HG02973 (cell line): Measurements from ENCODE around the gene MYADML2.

Experiments used
- ATAC-seq: cut with Tn5 transposase; IDR thresholded peaks from one replicate; pipeline ENCODE4 v1.9.1; 2021; ENCODE audit warnings: moderate library complexity; ENCODE audit not compliant: unreplicated experiment

The MYADML2 gene

GRCh38 chr17:81901167-81902022, 45.6 kb downstream of the MYADML2 start:
- no peak for ATAC-seq

DNA sequence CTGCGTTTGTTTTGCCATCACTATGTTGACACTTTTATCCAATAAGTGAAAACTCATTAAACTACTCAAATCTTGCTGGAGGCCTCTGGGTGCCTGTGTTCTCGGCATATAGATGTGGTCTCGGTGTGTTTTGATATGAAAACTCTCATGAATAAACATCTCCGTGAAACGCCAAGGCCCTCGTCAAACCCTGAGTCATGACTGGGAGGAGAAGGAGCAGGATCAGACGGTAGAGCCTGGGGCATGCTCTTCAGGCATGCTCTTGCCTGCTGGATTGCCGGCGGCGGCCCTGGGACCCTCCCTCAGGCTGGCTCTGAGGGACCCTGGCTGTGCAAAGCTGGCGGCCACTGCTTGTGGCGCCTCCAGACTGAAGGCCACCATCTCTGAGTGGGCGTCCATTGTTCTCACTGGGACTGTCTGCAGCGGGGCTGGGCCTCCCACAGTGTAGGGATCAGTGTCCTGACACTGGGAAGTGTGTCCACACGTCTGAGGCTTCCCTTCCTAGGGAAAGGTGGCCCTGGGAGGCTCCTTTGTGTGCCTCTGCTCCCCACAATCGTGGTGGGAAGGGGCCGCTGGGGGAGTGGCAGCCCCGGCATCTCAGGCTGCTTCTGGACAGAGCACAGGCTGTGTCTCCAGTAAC, 46.7 kb downstream of the MYADML2 start:
- no peak for ATAC-seq

GRCh38 chr17:81899514-81900166, 47.4 kb downstream of the MYADML2 start:
- ATAC-seq = no peak

GRCh38 chr17:81898885-81899284, 48.1 kb downstream of the MYADML2 start:
- no peak for ATAC-seq

- no peak for ATAC-seq
Measured at GRCh38 chr17:81898029-81898866, 48.8 kb downstream of the MYADML2 start.

DNA sequence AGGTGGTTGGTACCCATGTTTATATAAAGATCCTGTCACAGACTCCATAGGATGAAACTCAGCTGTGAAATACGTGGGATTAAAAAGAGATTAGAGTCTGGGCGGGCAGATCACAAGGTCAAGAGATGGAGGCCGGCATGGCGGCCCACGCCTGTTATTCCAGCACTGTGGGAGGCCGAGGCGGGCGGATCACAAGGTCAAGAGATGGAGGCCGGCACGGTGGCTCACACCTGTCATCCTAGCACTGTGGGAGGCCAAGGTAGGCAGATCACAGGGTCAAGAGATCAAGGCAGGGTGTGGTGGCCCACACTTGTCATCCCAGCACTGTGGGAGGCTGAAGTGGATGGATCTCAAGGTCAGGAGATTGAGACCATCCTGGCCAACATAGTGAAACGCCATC, 51.6 kb downstream of the MYADML2 start:
- no peak for ATAC-seq

GRCh38 chr17:81891303-81891552, 55.8 kb downstream of the MYADML2 start:
- peak; percentile 27 for ATAC-seq

DNA sequence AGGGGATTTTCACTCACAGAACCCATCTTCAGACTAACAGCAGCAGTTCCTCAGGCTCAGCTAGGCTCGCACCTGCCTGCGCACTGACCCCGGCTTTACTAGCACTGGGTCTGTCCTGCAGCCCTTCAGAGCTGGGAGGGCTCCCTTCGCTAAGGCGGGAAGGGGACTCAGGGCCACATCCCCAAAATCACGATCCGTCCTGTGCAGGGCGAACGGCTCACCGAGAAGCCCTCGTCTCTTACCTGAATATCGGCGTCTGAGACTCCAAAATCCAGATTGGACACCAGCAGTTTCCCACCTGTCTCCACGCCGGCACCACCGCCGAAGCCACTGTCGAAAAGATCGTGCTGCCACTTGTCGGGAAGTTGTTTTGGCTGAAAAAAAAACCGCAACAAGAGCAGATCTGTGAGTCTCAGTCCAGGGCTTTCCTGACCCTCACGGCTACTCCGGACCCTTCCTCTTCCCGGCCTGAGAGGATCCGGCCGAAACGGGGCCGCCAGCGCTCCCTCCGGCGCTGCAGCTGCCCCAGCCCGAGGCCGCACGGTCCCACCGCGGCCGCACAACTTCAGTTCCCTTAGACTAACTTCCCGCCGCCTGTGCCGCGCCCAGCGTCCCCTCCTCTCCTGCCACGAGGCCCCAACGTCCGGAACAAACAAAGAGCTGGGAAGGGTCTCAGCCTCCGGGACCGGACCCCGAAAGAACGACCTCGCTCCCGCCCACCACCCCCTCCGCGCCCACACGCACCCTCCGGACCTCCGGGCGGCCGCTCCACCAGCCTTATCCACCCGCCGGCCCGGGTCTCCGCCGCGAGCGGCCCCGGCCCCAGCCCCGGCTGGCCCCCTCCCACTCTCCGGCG, 56.4 kb downstream of the MYADML2 start:
- ATAC-seq = no peak
